Measurements from ENCODE around the gene NSUN5.
"Not testable (repeated sequence)": the region's sequence is repeated elsewhere in the genome, so short reads cannot be mapped to it uniquely, and the experiment has no call there.

NSUN5 gene

DNA sequence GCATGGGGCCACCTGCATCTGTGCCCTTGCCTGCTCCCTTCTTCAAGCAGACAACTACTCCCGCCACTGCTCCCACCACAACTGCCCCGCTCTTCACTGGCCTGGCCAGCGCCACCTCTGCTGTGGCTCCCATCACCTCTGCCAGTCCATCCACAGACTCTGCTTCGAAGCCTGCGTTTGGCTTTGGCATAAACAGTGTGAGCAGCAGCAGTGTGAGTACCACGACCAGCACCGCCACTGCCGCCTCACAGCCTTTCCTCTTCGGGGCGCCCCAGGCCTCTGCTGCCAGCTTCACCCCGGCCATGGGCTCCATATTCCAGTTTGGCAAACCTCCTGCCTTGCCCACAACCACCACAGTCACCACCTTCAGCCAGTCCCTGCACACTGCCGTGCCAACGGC, 11.4 kb downstream of the NSUN5 start:
- not testable (repeated sequence) for DNase-seq (ENCODE audit: low read depth in 3 of 3)

DNA sequence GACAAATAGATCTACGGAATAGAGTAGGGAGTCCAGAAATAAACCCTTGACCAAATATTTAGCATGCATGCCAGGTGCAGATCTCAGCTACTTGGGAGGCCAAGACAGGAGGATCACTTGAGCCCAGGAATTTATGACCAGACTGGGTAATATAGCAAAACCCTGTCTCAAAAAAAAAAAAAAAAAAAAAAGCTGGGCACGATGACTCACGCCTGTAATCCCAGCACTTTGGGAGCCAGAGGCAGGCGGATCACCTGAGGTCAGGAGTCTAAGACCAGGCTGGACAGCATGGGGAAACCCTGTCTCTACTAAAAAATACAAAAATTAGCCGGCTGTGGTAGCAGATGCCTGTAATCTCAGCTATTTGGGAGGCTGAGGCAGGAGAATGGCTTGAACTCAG, 31.4 kb downstream of the NSUN5 start:
- not testable (repeated sequence) for DNase-seq (ENCODE audit: low read depth in 3 of 3)

GRCh38 chr7:73267813-73268212, 40.8 kb downstream of the NSUN5 start:
- not testable (repeated sequence) for DNase-seq (ENCODE audit: low read depth in 3 of 3)

- not testable (repeated sequence) for DNase-seq (ENCODE audit: low read depth in 3 of 3)
These were observed 41.8 kb downstream of the NSUN5 start for GRCh38 chr7:73266719-73267368.

- DNase-seq (ENCODE audit: low read depth in 3 of 3), result not testable (repeated sequence)
These were observed 46.2 kb downstream of the NSUN5 start for GRCh38 chr7:73262416-73262815.
